ENCODE results near the gene MAPK9.

Gene MAPK9

GRCh38 chr5:180291943-180292831, at the start of gene MAPK9:
MAPK9 (minus strand) TSS chr5:180292083; CDS start chr5:180280561, 11,522 bp downstream.
- peak; percentile 90 for DNase-seq

- DNase-seq, result no peak
Observed at GRCh38 chr5:180341595-180341994, 49.7 kb upstream of the MAPK9 start.

GRCh38 chr5:180340856-180341255, 49.0 kb upstream of the MAPK9 start:
- DNase-seq, result no peak

GRCh38 chr5:180339583-180340183, 47.8 kb upstream of the MAPK9 start:
- DNase-seq, result no peak

GRCh38 chr5:180338001-180338707, 46.3 kb upstream of the MAPK9 start:
- DNase-seq, result no peak

- DNase-seq, result no peak
Observed at GRCh38 chr5:180336234-180337020, 44.5 kb upstream of the MAPK9 start.

- DNase-seq, result no peak
Observed at GRCh38 chr5:180335614-180336233, 43.8 kb upstream of the MAPK9 start.

- DNase-seq, result no peak
Observed at GRCh38 chr5:180334751-180335613, 43.1 kb upstream of the MAPK9 start.

- DNase-seq, result no peak
Observed at GRCh38 chr5:180334176-180334575, 42.3 kb upstream of the MAPK9 start.

- no peak for DNase-seq
Observed at GRCh38 chr5:180333661-180334060, 41.8 kb upstream of the MAPK9 start.

- DNase-seq, result no peak
Observed at GRCh38 chr5:180332861-180333260, 41.0 kb upstream of the MAPK9 start.

- DNase-seq, result no peak
Observed at GRCh38 chr5:180332051-180332517, 40.2 kb upstream of the MAPK9 start.

GRCh38 chr5:180331647-180331950, 39.7 kb upstream of the MAPK9 start:
- no peak for DNase-seq

- no peak for DNase-seq
Observed at GRCh38 chr5:180330810-180331646, 39.1 kb upstream of the MAPK9 start.

- no peak for DNase-seq
Observed at GRCh38 chr5:180330270-180330648, 38.4 kb upstream of the MAPK9 start.

GRCh38 chr5:180329606-180330269, 37.9 kb upstream of the MAPK9 start:
- no peak for DNase-seq

GRCh38 chr5:180329138-180329435, 37.2 kb upstream of the MAPK9 start:
- no peak for DNase-seq

- peak; percentile 54 for DNase-seq
Observed at GRCh38 chr5:180328296-180329137, 36.6 kb upstream of the MAPK9 start.

- no peak for DNase-seq
Observed at GRCh38 chr5:180326989-180327565, 35.2 kb upstream of the MAPK9 start.
